Erythroblast (primary cell): ENCODE measurements around the gene KRT27.

ENCODE experiments used
- GATA1 ChIP-seq: IDR thresholded peaks from 2 replicates; pipeline ENCODE4 v1.6.1; 2011; ENCODE audit warnings: low read depth, mild to moderate bottlenecking, control low read depth, low read length, moderate library complexity
- POLR2A ChIP-seq: IDR thresholded peaks from 2 replicates; pipeline ENCODE4 v1.6.1; 2011; ENCODE audit warnings: mild to moderate bottlenecking, low read length

GRCh38 chr17:40822132-40822812, 39.9 kb upstream of the KRT27 start, which contains the start of gene KRT10:
- TF ChIP-seq POLR2A, result no peak
- TF ChIP-seq GATA1, result no peak
